Ishikawa (cell line): ENCODE measurements around the gene GNG12.

Experiments
- CEBPB ChIP-seq: IDR thresholded peaks from 2 replicates; pipeline ENCODE4 v1.6.1; 2012
- CREB1 ChIP-seq: IDR thresholded peaks from 2 replicates; pipeline ENCODE4 v1.6.1; 2012; ENCODE audit warnings: low read depth
- EGR1 ChIP-seq: IDR thresholded peaks from 2 replicates; pipeline ENCODE4 v1.6.1; 2012
- EP300 ChIP-seq: IDR thresholded peaks from 2 replicates; pipeline ENCODE4 v1.6.1; 2012; ENCODE audit warnings: borderline replicate concordance
- FOXM1 ChIP-seq: IDR thresholded peaks from 2 replicates; pipeline ENCODE4 v1.6.1; 2012; ENCODE audit warnings: low read depth, borderline replicate concordance
- NFIC ChIP-seq: IDR thresholded peaks from 2 replicates; pipeline ENCODE4 v1.6.1; 2012
- RAD21 ChIP-seq: IDR thresholded peaks from 2 replicates; pipeline ENCODE4 v1.6.1; 2012; ENCODE audit warnings: low read depth
- TAF1 ChIP-seq: IDR thresholded peaks from 2 replicates; pipeline ENCODE4 v1.6.1; 2012; ENCODE audit warnings: low read depth, mild to moderate bottlenecking
- TCF12 ChIP-seq: IDR thresholded peaks from 2 replicates; pipeline ENCODE4 v1.6.1; 2012; ENCODE audit warnings: low read depth
- TEAD4 ChIP-seq: IDR thresholded peaks from 2 replicates; pipeline ENCODE4 v1.6.1; 2012
- YY1 ChIP-seq: IDR thresholded peaks from 2 replicates; pipeline ENCODE4 v1.6.1; 2012; ENCODE audit warnings: low read depth
- ZBTB7A ChIP-seq: IDR thresholded peaks from 2 replicates; pipeline ENCODE4 v1.6.1; 2012; ENCODE audit warnings: low read depth
- TF ChIP-seq, protein P1 (sequence below): IDR thresholded peaks from 2 replicates; pipeline ENCODE4 v1.6.1; 2012
- TF ChIP-seq, protein P2 (sequence below): IDR thresholded peaks from 2 replicates; pipeline ENCODE4 v1.6.1; 2012; ENCODE audit warnings: low read depth, mild to moderate bottlenecking
- TF ChIP-seq, protein P3 (sequence below): IDR thresholded peaks from 2 replicates; pipeline ENCODE4 v1.6.1; 2012

The GNG12 gene

DNA sequence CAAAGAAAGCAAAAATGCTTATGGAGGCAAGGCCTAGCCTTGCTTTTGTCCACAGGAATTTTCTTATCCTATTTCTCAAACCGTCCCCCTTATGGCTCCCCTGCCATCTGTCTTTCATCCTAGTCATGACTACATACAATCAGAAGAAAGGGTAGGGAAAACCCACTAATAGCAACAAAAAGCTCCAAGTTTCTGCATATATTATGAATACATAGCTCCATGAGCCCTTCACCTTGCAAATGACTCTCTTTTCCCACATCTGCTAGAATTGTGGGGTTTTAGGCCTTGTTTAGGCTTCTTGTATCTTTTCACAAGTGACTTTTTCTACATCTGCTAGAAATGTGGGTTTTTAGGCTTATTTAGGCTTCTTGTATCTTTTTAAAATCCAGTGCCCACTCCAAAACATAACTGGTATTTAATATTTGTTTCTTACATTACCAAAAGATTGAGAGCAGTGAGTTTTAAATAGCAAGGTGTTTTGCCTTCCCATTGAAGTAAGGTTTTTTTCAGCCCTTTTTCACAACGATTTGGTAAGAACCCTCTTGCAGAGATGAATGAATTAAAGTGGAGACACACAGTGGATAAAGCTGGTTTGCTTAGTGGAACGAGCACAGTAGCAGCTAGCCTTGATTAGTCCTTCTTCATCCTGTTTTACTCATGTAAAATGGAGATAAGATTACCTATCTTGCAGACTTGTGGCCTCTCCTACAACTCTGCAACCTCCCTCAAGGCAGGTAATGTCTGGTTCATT lies 143.8 kb downstream of the GNG12 start:
- TF ChIP-seq FOXM1: no peak

DNA sequence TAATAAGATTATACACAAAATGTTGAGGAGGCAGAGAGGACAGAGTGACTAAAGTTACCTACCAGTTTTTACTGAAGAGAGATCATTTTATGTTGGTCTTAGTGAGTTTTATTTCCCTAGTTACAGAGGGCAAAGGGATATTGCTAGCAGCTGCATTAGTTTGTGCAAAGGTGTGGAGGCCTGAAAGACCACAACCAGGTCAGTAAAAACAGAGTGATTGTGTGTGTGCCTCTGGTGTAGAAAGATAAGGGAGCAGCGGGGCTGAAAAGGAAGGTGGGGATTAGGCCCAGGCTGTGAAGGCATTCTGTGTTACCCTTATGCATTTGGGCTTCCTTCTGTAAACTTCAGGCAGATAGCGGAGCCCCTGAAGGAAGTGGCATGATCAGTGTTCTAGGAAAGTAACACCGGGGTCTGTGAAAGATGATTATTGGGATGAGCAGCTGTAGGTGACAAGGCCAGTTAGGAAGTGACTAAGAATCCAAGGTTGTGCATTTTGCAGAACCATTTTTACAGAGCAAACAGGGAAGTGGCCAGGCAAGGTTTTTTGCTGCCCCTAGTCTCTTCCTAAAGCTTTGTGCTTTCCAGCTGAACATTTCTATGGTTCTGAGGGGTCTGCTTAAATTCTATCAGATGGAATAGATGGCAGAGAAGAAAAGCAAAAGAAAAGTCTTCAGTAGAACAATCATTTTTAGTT lies 144.6 kb downstream of the GNG12 start:
- TF ChIP-seq RAD21 (no peak), TAF1 (no peak), EGR1 (no peak), CEBPB (no peak)
- TF ChIP-seq, protein P1, sequence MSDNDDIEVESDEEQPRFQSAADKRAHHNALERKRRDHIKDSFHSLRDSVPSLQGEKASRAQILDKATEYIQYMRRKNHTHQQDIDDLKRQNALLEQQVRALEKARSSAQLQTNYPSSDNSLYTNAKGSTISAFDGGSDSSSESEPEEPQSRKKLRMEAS: no peak

DNA sequence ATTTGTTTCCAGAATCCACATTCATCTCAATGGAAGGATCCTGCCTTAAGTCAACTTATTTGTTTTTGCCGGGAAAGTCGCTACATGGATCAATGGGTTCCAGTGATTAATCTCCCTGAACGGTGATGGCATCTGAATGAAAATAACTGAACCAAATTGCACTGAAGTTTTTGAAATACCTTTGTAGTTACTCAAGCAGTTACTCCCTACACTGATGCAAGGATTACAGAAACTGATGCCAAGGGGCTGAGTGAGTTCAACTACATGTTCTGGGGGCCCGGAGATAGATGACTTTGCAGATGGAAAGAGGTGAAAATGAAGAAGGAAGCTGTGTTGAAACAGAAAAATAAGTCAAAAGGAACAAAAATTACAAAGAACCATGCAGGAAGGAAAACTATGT lies 145.6 kb downstream of the GNG12 start:
- no peak for TF ChIP-seq EGR1
- TF ChIP-seq CEBPB: peak; percentile 33; the same call in 1 of the 2 replicates
- TF ChIP-seq NFIC: 0 out of 2 replicates have a peak, but pooled peaks have one; percentile 20
- TF ChIP-seq TEAD4: peak; percentile 69; the same call in 1 of the 2 replicates

DNA sequence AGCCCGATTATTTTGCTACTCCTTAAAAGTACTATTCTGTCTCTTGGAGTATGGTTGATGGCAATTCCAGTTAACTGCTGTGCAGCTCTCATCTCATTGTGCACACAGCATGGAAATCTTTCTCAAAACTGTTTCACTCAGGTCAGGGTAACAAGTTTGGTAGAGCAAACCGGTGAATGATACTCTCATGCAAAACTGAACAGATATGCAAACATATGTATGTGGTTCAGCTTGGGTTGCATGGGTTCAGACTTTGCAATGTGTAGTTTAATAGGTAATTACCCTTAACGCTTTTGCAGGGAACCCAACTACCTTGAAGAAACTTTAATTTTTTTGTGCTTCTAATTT lies 146.1 kb downstream of the GNG12 start:
- TF ChIP-seq TAF1: no peak
- TF ChIP-seq TEAD4: no peak
- no peak for TF ChIP-seq CREB1
- TF ChIP-seq, protein P2, sequence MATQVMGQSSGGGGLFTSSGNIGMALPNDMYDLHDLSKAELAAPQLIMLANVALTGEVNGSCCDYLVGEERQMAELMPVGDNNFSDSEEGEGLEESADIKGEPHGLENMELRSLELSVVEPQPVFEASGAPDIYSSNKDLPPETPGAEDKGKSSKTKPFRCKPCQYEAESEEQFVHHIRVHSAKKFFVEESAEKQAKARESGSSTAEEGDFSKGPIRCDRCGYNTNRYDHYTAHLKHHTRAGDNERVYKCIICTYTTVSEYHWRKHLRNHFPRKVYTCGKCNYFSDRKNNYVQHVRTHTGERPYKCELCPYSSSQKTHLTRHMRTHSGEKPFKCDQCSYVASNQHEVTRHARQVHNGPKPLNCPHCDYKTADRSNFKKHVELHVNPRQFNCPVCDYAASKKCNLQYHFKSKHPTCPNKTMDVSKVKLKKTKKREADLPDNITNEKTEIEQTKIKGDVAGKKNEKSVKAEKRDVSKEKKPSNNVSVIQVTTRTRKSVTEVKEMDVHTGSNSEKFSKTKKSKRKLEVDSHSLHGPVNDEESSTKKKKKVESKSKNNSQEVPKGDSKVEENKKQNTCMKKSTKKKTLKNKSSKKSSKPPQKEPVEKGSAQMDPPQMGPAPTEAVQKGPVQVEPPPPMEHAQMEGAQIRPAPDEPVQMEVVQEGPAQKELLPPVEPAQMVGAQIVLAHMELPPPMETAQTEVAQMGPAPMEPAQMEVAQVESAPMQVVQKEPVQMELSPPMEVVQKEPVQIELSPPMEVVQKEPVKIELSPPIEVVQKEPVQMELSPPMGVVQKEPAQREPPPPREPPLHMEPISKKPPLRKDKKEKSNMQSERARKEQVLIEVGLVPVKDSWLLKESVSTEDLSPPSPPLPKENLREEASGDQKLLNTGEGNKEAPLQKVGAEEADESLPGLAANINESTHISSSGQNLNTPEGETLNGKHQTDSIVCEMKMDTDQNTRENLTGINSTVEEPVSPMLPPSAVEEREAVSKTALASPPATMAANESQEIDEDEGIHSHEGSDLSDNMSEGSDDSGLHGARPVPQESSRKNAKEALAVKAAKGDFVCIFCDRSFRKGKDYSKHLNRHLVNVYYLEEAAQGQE: no peak
- TF ChIP-seq TCF12: no peak
- no peak for TF ChIP-seq FOXM1
- TF ChIP-seq, protein P1: no peak

DNA sequence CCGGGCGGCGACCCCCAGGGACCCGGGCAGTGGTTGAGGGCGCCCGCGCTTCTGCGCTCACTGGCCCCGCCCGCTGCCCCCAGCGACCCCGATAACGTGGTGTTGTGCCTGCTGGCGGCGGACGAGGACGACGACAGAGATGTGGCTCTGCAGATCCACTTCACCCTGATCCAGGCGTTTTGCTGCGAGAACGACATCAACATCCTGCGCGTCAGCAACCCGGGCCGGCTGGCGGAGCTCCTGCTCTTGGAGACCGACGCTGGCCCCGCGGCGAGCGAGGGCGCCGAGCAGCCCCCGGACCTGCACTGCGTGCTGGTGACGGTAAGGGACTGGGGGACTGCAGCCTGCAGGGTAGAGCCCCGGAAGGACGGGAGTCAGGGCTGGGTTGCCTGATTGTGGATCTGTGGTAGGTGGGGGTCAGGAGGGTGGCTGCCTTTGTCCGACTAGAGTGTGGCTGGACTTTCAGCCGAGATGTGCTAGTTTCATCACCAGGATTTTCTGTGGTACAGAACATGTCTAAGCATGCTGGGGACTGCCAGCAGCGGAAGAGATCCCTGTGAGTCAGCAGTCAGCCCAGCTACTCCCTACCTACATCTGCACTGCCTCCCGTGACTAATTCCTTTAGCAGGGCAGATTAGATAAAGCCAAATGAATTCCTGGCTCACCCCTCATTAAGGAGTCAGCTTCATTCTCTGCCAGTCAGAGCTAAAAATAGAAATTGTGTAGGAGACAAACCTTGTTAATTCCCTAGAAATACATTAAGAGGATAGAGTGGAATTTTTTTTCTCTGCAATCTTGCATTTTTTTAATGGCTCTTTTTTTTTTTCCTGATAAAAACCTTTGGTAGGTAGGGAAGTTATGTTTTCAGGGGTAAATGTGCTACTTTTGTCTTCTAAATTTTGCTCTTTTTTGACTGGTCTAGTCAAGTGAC lies 146.7 kb downstream of the GNG12 start:
- TF ChIP-seq, protein P3, sequence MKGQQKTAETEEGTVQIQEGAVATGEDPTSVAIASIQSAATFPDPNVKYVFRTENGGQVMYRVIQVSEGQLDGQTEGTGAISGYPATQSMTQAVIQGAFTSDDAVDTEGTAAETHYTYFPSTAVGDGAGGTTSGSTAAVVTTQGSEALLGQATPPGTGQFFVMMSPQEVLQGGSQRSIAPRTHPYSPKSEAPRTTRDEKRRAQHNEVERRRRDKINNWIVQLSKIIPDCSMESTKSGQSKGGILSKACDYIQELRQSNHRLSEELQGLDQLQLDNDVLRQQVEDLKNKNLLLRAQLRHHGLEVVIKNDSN: no peak
- 0 out of 2 replicates have a peak, but pooled peaks have one; percentile 41 for TF ChIP-seq EP300
- peak; percentile 24; the same call in 1 of the 2 replicates for TF ChIP-seq RAD21
- peak; percentile 56 for TF ChIP-seq TEAD4
- TF ChIP-seq, protein P2: no peak
- TF ChIP-seq TAF1: no peak
- TF ChIP-seq TCF12: peak; percentile 61; the same call in 1 of the 2 replicates
- TF ChIP-seq NFIC: peak; percentile 56
- no peak for TF ChIP-seq CREB1
- no peak for TF ChIP-seq YY1
- TF ChIP-seq ZBTB7A: no peak; the same call in 1 of the 2 replicates
- TF ChIP-seq EGR1: no peak
- peak; percentile 34; the same call in 1 of the 2 replicates for TF ChIP-seq CEBPB
- TF ChIP-seq FOXM1: 0 out of 2 replicates have a peak, but pooled peaks have one; percentile 18
- TF ChIP-seq, protein P1: peak; percentile 34

DNA sequence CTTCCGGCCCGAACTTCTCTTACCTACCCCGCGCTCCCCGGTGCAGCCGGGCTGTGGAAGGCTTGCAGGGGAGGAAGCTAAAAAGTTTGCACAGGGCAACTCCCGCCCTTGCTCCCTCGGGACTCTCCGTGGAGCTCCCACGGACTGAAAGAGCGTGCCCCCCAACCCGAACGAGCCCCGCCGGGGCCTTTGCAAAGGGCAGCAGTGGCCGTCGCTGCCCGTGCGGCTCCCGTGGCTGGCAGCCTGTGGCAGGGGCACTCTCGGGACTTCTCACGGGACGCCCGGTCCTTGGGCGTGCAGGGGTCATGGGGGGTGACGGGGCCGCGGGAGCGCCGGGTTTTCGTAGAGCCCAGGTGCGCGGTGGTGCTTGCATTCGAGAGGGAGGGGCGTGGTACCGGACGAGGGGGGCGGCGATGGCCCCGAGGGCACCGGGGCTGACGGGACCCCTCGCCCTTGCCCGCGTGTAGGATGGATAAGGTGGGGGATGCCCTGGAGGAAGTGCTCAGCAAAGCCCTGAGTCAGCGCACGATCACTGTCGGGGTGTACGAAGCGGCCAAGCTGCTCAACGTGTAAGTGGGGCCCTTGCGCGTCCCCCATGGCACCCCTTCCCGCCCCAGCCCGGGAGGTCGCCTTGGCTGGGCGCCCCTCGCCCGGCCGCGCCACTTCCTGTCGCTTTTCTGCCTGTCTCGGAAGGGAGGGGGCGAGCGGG lies 147.6 kb downstream of the GNG12 start:
- TF ChIP-seq, protein P2: no peak
- peak; percentile 69 for TF ChIP-seq ZBTB7A
